HG02571 (cell line): ENCODE results near the gene UBE2J2.

Experiments used
- ATAC-seq: cut with Tn5 transposase; IDR thresholded peaks from one replicate; pipeline ENCODE4 v1.9.1; 2021; ENCODE audit warnings: mild to moderate bottlenecking, moderate library complexity; ENCODE audit not compliant: unreplicated experiment

Gene UBE2J2

GRCh38 chr1:1230656-1231399 lies 42.8 kb downstream of the UBE2J2 start:
- no peak for ATAC-seq

- no peak for ATAC-seq
Observed at GRCh38 chr1:1229770-1230169, 43.9 kb downstream of the UBE2J2 start.

GRCh38 chr1:1228596-1229321 lies 44.9 kb downstream of the UBE2J2 start:
- ATAC-seq: no peak

DNA sequence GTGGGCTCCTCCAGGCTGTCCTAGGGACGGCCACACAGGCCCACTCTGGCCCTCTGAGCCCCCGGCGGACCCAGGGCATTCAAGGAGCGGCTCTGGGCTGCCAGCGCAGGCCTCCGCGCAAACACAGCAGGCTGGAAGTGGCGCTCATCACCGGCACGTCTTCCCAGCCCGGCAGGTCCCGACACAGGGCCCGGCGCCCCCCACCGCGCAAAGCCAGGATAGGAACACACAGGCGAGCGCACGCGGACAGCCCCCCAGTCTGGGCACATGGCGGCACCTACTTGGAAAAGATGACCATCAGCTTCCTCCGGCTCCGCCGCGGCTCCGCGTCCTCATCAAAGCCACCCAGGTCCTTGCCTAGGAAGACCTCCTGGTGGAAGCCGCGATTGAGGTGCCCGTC lies 45.5 kb downstream of the UBE2J2 start:
- ATAC-seq: no peak

GRCh38 chr1:1227386-1227785 lies 46.3 kb downstream of the UBE2J2 start:
- no peak for ATAC-seq

- ATAC-seq: no peak
Observed at GRCh38 chr1:1226566-1227362, 46.9 kb downstream of the UBE2J2 start.

- no peak for ATAC-seq
Observed at GRCh38 chr1:1225913-1226312, 47.7 kb downstream of the UBE2J2 start.

- ATAC-seq: no peak
Observed at GRCh38 chr1:1225238-1225845, 48.3 kb downstream of the UBE2J2 start.

GRCh38 chr1:1223891-1224290 lies 49.8 kb downstream of the UBE2J2 start:
- no peak for ATAC-seq

DNA sequence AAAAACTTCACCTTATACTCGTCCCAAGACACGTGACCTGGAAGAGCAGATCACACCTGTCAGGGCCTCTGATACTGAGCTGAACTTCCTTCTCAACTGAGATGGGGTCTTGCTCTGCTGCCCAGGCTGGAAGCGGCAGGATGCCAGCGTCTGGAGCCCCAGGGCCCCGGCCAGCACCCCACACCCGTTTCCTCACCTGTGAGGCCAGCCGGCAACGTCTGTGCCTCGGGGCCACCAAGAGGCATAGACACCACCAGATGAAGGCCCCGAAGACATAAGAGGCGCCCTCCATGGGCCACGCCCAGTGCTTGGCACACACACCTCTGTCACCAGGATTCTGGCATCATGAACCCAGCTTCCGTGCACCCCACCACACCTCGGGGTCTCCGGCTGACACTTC lies 50.3 kb downstream of the UBE2J2 start:
- ATAC-seq: no peak

DNA sequence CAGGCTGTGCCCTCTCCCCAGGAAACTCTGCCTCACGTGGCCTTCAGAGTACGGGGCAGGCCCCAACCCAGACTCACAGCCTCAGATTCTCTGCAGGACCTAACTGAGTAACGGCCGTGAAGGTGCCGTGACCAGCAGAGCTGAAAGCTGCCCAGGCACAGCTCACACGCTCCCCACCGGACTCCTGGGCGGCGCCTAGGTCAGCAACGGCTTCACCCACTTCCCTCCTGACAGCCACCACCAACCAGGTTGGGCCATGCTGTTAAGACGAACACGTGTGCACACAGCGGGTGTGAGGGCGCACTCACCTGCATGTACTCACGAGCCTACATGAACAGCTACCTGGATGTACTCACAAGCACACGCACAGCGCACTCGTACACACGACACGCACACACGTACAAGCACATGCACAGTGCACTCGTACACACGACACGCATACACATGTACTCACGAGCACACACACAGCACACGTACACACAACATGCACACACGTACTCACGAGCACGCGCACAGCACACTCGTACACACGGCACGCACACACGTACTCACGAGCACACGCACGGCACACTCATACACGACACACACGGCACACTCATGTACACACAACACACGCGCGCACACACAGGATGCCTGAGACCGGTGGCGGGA lies 51.0 kb downstream of the UBE2J2 start:
- ATAC-seq: no peak

DNA sequence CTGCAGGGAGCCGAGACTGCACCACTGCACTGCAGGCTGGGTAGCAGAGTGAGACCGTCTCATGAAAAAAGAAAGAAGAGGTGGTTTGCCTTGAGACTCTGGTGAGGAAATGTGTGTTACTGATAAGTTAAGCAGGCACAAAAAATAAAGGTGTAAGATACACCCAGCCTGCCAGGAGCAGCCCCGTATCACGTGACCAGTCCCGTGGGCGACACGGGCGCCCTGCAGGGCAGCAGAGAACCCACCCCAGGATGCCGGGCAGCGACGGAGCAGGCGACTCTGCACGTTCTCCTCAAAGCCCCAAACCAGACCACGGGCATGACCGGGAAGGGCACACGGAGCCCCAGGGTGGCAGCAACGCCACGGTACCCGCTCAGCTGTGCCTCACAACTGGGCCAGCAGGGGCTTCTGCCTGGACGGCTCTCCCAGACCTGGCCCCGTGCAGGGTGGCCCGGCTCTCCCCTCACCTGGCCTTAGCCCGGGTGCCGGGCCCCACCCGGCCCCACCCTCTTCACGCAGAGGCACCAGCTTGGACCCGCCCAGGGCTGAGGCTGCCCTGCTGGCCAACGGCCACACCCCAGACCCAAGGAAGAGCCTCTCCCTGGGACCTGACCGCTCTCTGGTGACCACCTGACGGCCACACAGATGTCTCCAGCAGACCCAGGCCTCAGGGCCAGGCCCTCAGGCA lies 51.6 kb downstream of the UBE2J2 start:
- ATAC-seq: no peak

- no peak for ATAC-seq
Observed at GRCh38 chr1:1220197-1220596, 53.5 kb downstream of the UBE2J2 start.

DNA sequence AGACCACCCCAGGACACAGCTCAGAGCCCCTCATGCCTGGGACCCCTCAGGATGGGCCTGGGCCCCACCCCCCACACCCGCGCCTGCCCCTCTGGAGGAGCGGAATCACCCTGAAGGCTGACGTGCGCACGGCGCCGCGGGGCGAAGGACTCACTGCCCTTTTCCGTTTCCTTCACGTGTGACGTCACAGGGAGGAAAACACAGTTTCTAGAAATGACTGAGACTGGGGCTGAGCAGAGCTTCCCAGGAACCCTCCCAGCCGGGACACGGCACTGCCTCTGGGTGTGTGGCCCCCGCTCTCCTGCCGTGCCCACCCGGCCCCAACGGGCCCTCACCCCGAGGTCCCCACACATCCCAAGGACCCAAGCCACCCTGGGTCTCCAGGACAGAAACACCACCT lies 54.3 kb downstream of the UBE2J2 start:
- ATAC-seq: no peak

DNA sequence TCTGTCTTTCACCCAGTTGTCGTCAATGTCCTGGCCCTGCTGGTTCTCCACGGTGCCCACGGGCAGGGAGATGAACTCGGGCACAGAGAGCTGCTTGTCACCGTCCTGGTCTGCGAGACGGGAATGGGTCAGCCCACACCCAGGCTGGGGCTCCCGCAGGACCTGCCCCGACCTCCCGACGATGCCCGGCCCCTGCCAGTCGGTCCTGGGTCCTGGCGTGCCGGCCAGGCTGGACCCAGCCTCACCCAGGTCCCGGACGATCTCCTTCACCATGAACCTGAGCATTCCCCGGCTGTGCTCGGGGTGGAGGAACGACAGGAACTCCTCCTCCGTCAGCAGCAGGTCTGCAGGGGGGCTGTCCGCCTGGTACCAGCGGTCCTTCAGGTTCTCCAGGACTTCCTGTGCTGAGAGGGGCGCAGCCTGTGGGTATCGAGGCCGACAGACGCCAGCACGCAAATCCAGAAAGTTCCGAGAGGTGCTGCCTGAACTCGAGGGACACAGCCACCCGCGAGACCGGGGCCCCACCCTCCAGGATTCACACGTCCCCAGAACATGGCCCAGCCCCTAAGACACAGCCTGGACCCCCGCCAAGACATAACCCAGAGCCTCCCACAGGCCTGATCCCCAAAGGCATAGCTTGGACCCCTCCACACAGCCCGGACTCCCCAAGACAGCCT lies 55.0 kb downstream of the UBE2J2 start:
- no peak for ATAC-seq

DNA sequence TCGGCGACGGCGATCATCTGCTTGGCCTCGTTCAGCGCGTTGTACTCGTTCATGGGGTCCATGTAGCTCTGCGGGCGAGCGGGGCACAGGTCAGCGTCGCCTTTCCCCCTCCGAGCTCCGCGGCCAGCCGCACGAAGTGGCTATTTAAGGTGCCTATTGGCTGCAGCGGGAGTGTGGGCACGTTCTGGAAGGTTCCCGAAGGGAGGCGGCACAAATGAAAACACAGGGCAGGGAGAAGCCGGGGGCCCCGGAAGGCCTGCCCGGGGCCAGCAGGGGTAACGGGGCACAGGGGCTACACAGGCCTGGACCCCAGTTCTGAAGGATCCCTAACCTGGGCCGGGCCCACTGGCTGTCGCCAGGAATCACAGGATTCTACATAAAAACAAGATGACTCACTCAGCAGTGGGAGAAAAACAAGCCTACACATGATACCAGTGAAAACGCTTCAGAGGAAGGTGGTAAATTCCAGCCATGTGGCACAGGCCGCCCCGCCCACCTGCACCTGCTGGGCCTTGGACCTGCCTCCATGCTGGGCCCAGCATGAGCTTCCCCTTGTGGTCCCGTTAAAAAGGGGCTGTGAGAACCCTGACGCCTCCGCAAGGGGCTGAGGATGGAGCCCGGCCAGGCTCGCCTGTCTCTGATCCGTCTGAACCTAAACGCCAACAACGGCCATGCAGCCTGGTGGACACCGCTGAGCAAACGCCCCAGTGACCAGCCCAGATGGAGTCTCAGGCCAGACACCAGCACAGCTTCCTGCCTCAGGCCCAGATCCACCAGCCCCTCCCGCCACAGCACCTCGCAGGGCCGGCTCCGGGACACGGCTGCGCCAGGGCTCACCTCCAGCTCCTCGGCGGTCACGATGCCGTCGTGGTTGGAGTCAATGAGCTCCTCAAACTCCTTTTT lies 55.8 kb downstream of the UBE2J2 start:
- ATAC-seq: no peak

GRCh38 chr1:1216770-1217620 lies 56.7 kb downstream of the UBE2J2 start:
- ATAC-seq: no peak
